ENCODE results near the gene LIPC.

LIPC gene

GRCh38 chr15:58497046-58497785 is 65.4 kb downstream of the LIPC start:
- DNase-seq (ENCODE audit: low read depth, low spot score), result no peak
- in situ Hi-C loops (cut with HindIII; ENCODE audit: low sequenced_read_pairs), result no loop called here
- H3K4me3 ChIP-seq (ENCODE audit: low read depth, low read length), result no peak overlapping the region
- no peak for TF ChIP-seq CTCF (IDR thresholded peaks at IDR 0.05; ENCODE audit: low read depth, low read length)

GRCh38 chr15:58498821-58499580 is 67.2 kb downstream of the LIPC start:
- in situ Hi-C loops (cut with HindIII; ENCODE audit: low sequenced_read_pairs), result no loop called here
- no peak for TF ChIP-seq CTCF (IDR thresholded peaks at IDR 0.05; ENCODE audit: low read depth, low read length)
- DNase-seq (ENCODE audit: low read depth, low spot score), result peak; percentile 51

GRCh38 chr15:58501006-58501405 is 69.2 kb downstream of the LIPC start:
- DNase-seq (ENCODE audit: low read depth, low spot score), result no peak
- TF ChIP-seq CTCF (IDR thresholded peaks at IDR 0.05; ENCODE audit: low read depth, low read length), result no peak
- in situ Hi-C loops (cut with HindIII; ENCODE audit: low sequenced_read_pairs), result no loop called here
- no peak overlapping the region for H3K4me3 ChIP-seq (ENCODE audit: low read depth, low read length)

More at GRCh38 chr15:58498821-58499580, 67.2 kb downstream of the LIPC start:
- H3K4me3 ChIP-seq (ENCODE audit: low read depth, low read length), result no peak overlapping the region

GRCh38 chr15:58501636-58502188 is 69.9 kb downstream of the LIPC start:
- DNase-seq (ENCODE audit: low read depth, low spot score), result no peak
- in situ Hi-C loops (cut with HindIII; ENCODE audit: low sequenced_read_pairs), result no loop called here
- H3K4me3 ChIP-seq (ENCODE audit: low read depth, low read length), result no peak overlapping the region
- no peak for TF ChIP-seq CTCF (IDR thresholded peaks at IDR 0.05; ENCODE audit: low read depth, low read length)

- no peak for TF ChIP-seq CTCF (IDR thresholded peaks at IDR 0.05; ENCODE audit: low read depth, low read length)
- no peak overlapping the region for H3K4me3 ChIP-seq (ENCODE audit: low read depth, low read length)
- in situ Hi-C loops (cut with HindIII; ENCODE audit: low sequenced_read_pairs), result no loop called here
- DNase-seq (ENCODE audit: low read depth, low spot score), result no peak
These were observed 71.6 kb downstream of the LIPC start for GRCh38 chr15:58503139-58504027.

GRCh38 chr15:58504674-58505234 is 73.0 kb downstream of the LIPC start:
- in situ Hi-C loops (cut with HindIII; ENCODE audit: low sequenced_read_pairs), result no loop called here
- DNase-seq (ENCODE audit: low read depth, low spot score), result no peak
- no peak for TF ChIP-seq CTCF (IDR thresholded peaks at IDR 0.05; ENCODE audit: low read depth, low read length)
- no peak overlapping the region for H3K4me3 ChIP-seq (ENCODE audit: low read depth, low read length)
